ENCODE results near the gene XCR1.

XCR1 gene

GRCh38 chr3:45975686-45976085, 51.6 kb downstream of the XCR1 start:
- Histone ChIP-seq H3K27ac (ENCODE audit: extremely low read depth, low read depth, low read length) (no peak overlapping the region), H3K36me3 (ENCODE audit: control insufficient read depth in 2 of 2, insufficient read depth in 1 of 2, low read length in 2 of 2) (peaks cover 15 to 78% of the 10 kb centered on the region in 2 experiments), H3K4me3 (ENCODE audit: low read depth, low read length) (no peak overlapping the region), H3K9me3 (ENCODE audit: control insufficient read depth, insufficient read depth, low read depth, low read length) (no peaks in the 10 kb centered on the region), H3K4me1 (ENCODE audit: control insufficient read depth, insufficient read depth, low read length) (no peaks in the 10 kb centered on the region)
- POLR2A ChIA-PET, result no interaction called here
- TF ChIP-seq ZNF529 (tag by site-specific recombination; IDR thresholded peaks at IDR 0.05; ENCODE audit: insufficient replicate concordance) (no peak), ZNF239 (tag by site-specific recombination; IDR thresholded peaks at IDR 0.05) (no peak), GLIS2 (tag by site-specific recombination; IDR thresholded peaks at IDR 0.05) (no peak), MYNN (tag by site-specific recombination; IDR thresholded peaks at IDR 0.05; ENCODE audit: borderline replicate concordance) (no peak), ZNF521 (tag by site-specific recombination; IDR thresholded peaks at IDR 0.05) (no peak), ZNF571 (tag by site-specific recombination; IDR thresholded peaks at IDR 0.05) (no peak)
- CTCF ChIA-PET, result interaction anchor here (0.6 kb wide), 2 partner anchors 63 to 1761 kb away, joined by 3 read pairs; no protein-coding TSS in a partner anchor

- ChIA-PET POLR2A (interaction anchor here (0.6 kb wide), 1 partner anchor 22 kb away, joined by 3 read pairs; no protein-coding TSS in a partner anchor), CTCF (interaction anchor here (0.9 to 1.5 kb wide), 2 partner anchors 32 to 106 kb away, joined by 3 to 6 read pairs; partner anchors contain the start of gene CXCR6)
- H3K27ac ChIP-seq (ENCODE audit: extremely low read depth, low read depth, low read length), result no peak overlapping the region
- TF ChIP-seq ZNF596 (tag by site-specific recombination; IDR thresholded peaks at IDR 0.05) (no peak), ZNF202 (tag by site-specific recombination; IDR thresholded peaks at IDR 0.05; ENCODE audit: borderline replicate concordance) (no peak), TSHZ1 (tag by site-specific recombination; IDR thresholded peaks at IDR 0.05; ENCODE audit: borderline replicate concordance) (no peak), YY1 (tag by site-specific recombination; IDR thresholded peaks at IDR 0.05) (no peak), ZSCAN16 (tag by site-specific recombination; IDR thresholded peaks at IDR 0.05) (no peak), SCRT1 (tag by site-specific recombination; IDR thresholded peaks at IDR 0.05; ENCODE audit: borderline replicate concordance) (no peak), TCF7L2 (IDR thresholded peaks at IDR 0.05; ENCODE audit: borderline replicate concordance, low read depth, low read length) (no peak), ZNF692 (tag by site-specific recombination; IDR thresholded peaks at IDR 0.05) (no peak), ZNF138 (tag by site-specific recombination; IDR thresholded peaks at IDR 0.05; ENCODE audit: borderline replicate concordance) (no peak), ZNF791 (tag by site-specific recombination; IDR thresholded peaks at IDR 0.05) (no peak), ZNF362 (tag by site-specific recombination; IDR thresholded peaks at IDR 0.05) (no peak), ZXDB (tag by site-specific recombination; IDR thresholded peaks at IDR 0.05) (no peak), ZNF830 (tag by site-specific recombination; IDR thresholded peaks at IDR 0.05; ENCODE audit: low read depth) (no peak), ZNF426 (tag by site-specific recombination; IDR thresholded peaks at IDR 0.05) (no peak), ZNF664 (tag by site-specific recombination; IDR thresholded peaks at IDR 0.05) (no peak), ZNF280D (tag by site-specific recombination; IDR thresholded peaks at IDR 0.05) (no peak), ZFP3 (tag by site-specific recombination; IDR thresholded peaks at IDR 0.05; ENCODE audit: low read depth) (no peak), ZBTB17 (tag by site-specific recombination; IDR thresholded peaks at IDR 0.05) (no peak)
- H3K9me3 ChIP-seq (ENCODE audit: control insufficient read depth, insufficient read depth, low read depth, low read length), result no peaks in the 10 kb centered on the region
- no peaks in the 10 kb centered on the region for H3K4me1 ChIP-seq (ENCODE audit: control insufficient read depth, insufficient read depth, low read length)
- peaks cover 12 to 79% of the 10 kb centered on the region in 2 experiments for H3K36me3 ChIP-seq (ENCODE audit: control insufficient read depth in 2 of 2, insufficient read depth in 1 of 2, low read length in 2 of 2)
- no peak overlapping the region for H3K4me3 ChIP-seq (ENCODE audit: low read depth, low read length)
Measured at GRCh38 chr3:45974686-45975085, 52.6 kb downstream of the XCR1 start.

Measured in HEK293 (cell line).